Measurements from ENCODE around the gene SRXN1. TPM values are rescaled to one million over a fixed set of nuclear protein-coding genes. Genes with fewer than 3 reads are reported as not detected.

Gene SRXN1
- total and polyA plus RNA-seq, 2 experiments from 2014 or later = 21.4 to 21.6 TPM

- no peak for DNase-seq (ENCODE audit: low read depth in 1 of 2, low spot score in 1 of 2)
- H3K27ac ChIP-seq = no peak overlapping the region
- TF ChIP-seq, protein P1, sequence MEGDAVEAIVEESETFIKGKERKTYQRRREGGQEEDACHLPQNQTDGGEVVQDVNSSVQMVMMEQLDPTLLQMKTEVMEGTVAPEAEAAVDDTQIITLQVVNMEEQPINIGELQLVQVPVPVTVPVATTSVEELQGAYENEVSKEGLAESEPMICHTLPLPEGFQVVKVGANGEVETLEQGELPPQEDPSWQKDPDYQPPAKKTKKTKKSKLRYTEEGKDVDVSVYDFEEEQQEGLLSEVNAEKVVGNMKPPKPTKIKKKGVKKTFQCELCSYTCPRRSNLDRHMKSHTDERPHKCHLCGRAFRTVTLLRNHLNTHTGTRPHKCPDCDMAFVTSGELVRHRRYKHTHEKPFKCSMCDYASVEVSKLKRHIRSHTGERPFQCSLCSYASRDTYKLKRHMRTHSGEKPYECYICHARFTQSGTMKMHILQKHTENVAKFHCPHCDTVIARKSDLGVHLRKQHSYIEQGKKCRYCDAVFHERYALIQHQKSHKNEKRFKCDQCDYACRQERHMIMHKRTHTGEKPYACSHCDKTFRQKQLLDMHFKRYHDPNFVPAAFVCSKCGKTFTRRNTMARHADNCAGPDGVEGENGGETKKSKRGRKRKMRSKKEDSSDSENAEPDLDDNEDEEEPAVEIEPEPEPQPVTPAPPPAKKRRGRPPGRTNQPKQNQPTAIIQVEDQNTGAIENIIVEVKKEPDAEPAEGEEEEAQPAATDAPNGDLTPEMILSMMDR (IDR thresholded peaks at IDR 0.05; ENCODE audit: low read depth, low read length) = no peak
- peaks cover 30% of the 10 kb centered on the region for H3K27me3 ChIP-seq
- no peaks in the 10 kb centered on the region for H3K36me3 ChIP-seq
- no peaks in the 10 kb centered on the region for H3K4me1 ChIP-seq (ENCODE audit: low read depth)
- H3K4me3 ChIP-seq = no peak overlapping the region
- no peaks in the 10 kb centered on the region for H3K9me3 ChIP-seq (ENCODE audit: low read depth)
Observed at GRCh38 chr20:682123-682522, 29.1 kb upstream of the SRXN1 start.

GRCh38 chr20:680638-681187 is 27.7 kb upstream of the SRXN1 start:
- Histone ChIP-seq H3K36me3 (no peaks in the 10 kb centered on the region), H3K27me3 (peaks cover 45% of the 10 kb centered on the region), H3K4me3 (no peak overlapping the region), H3K27ac (no peak overlapping the region), H3K4me1 (ENCODE audit: low read depth) (peaks cover 4% of the 10 kb centered on the region), H3K9me3 (ENCODE audit: low read depth) (no peaks in the 10 kb centered on the region)
- TF ChIP-seq, protein P1 (IDR thresholded peaks at IDR 0.05; ENCODE audit: low read depth, low read length) = no peak
- DNase-seq (ENCODE audit: low read depth in 1 of 2, low spot score in 1 of 2) = no peak

DNA sequence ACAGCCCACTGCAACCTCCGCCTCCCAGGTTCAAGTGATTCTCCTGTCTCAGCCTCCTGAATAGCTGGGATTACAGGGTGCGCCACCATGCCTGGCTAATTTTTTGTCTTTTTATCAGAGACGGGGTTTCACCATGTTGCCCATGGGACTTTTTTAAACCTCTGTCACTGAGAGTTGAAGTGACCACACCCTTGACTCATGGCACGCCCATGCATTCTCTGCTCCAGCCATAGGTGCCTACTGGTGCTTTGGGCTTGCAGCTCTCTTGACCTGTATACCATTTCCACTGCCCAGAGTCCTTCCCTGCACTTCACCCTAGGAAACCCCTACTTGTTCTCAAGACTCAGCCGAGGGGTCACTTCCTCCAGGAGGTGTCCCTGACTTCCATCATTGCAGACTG is 25.0 kb upstream of the SRXN1 start:
- H3K36me3 ChIP-seq = no peaks in the 10 kb centered on the region
- peaks cover 68% of the 10 kb centered on the region for H3K27me3 ChIP-seq
- no peak overlapping the region for H3K27ac ChIP-seq
- TF ChIP-seq, protein P1 (IDR thresholded peaks at IDR 0.05; ENCODE audit: low read depth, low read length) = no peak
- no peak for DNase-seq (ENCODE audit: low read depth in 1 of 2, low spot score in 1 of 2)
- H3K4me3 ChIP-seq = no peak overlapping the region
- peaks cover 4% of the 10 kb centered on the region for H3K4me1 ChIP-seq (ENCODE audit: low read depth)
- no peaks in the 10 kb centered on the region for H3K9me3 ChIP-seq (ENCODE audit: low read depth)

DNA sequence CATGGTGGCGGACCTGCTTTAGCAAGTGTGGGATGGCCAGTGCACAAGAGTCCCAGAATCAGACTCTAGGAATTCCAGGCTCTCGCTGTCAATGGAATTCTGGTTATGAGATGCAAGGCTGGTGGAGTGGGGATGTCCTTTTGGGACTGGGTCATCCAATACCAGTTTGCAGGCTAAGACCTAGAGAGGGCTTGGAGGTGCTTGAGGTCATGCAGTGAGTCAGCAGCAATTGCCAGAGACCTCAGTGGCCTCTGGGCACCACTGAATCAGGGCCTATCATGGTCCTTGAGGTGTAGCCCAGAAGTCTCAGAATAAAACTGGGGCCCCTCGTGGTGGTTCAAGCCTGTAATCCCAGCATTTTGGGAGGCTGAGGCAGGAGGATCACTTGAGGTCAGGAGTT is 24.0 kb upstream of the SRXN1 start:
- Histone ChIP-seq H3K9me3 (ENCODE audit: low read depth) (no peaks in the 10 kb centered on the region), H3K4me3 (no peak overlapping the region), H3K4me1 (ENCODE audit: low read depth) (peaks cover 4% of the 10 kb centered on the region), H3K27me3 (peaks cover 68% of the 10 kb centered on the region), H3K27ac (no peak overlapping the region), H3K36me3 (no peaks in the 10 kb centered on the region)
- DNase-seq (ENCODE audit: low read depth in 1 of 2, low spot score in 1 of 2) = no peak
- TF ChIP-seq, protein P1 (IDR thresholded peaks at IDR 0.05; ENCODE audit: low read depth, low read length) = no peak

DNA sequence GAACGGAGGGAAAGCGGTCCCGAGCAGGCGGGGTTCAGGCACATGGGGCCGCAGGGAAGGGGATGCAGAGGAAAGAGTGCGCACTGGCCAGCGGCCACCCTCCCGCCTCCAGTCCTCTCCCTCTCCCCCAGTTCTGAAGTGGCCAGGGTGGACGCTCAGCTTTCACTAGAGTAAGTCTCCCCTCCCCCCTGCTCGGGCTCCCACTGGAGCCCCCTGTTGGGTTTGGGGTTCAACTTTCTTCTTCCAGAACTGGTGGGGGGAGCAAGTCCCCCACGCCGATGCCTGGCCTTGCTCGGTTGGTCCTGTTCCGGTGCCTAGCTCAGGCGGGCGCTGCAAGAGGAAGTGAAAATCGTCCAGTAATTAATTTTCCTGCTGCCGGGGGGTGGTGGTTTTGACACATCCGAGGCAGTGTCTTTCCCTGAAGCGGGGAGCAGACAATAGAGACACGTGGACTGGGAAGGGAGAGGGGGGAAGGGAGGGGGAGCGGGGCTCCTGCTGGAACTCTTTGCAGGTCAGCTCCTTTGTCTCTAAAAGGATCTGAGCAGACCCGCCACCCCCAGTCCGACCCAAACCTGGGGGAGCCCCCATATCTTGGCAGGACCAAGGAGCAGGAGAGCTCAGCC is 23.4 kb upstream of the SRXN1 start:
- H3K9me3 ChIP-seq (ENCODE audit: low read depth) = no peaks in the 10 kb centered on the region
- TF ChIP-seq, protein P1 (IDR thresholded peaks at IDR 0.05; ENCODE audit: low read depth, low read length) = no peak
- H3K27me3 ChIP-seq = peaks cover 68% of the 10 kb centered on the region
- peak overlapping the region; percentile 23 for H3K4me3 ChIP-seq
- no peak for DNase-seq (ENCODE audit: low read depth in 1 of 2, low spot score in 1 of 2)
- no peaks in the 10 kb centered on the region for H3K36me3 ChIP-seq
- peaks cover 4% of the 10 kb centered on the region for H3K4me1 ChIP-seq (ENCODE audit: low read depth)
- H3K27ac ChIP-seq = no peak overlapping the region
